Measurements from ENCODE around the gene IFNA2.
"Not testable (repeated sequence)": the region's sequence is repeated elsewhere in the genome, so short reads cannot be mapped to it uniquely, and the experiment has no call there.

DNA sequence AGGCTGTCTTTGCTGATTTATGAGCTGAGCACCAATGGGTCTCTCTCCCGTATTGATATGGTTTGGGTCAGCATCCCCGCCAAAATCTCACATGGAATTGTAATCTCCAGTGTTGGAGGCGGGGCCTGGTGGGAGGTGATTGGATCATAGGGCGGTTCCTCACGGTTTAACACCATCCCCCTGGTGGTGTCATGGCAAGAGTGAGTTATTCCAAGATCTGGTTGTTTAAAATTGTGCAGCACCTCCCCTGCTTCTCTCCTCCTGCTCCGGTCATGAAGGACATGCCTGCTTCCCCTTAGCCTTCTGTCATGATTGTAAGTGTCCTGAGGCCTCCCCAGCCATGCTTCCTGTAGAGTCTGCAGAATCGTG, 49.8 kb upstream of the IFNA2 start:
- TF ChIP-seq, protein P1, sequence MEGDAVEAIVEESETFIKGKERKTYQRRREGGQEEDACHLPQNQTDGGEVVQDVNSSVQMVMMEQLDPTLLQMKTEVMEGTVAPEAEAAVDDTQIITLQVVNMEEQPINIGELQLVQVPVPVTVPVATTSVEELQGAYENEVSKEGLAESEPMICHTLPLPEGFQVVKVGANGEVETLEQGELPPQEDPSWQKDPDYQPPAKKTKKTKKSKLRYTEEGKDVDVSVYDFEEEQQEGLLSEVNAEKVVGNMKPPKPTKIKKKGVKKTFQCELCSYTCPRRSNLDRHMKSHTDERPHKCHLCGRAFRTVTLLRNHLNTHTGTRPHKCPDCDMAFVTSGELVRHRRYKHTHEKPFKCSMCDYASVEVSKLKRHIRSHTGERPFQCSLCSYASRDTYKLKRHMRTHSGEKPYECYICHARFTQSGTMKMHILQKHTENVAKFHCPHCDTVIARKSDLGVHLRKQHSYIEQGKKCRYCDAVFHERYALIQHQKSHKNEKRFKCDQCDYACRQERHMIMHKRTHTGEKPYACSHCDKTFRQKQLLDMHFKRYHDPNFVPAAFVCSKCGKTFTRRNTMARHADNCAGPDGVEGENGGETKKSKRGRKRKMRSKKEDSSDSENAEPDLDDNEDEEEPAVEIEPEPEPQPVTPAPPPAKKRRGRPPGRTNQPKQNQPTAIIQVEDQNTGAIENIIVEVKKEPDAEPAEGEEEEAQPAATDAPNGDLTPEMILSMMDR (IDR thresholded peaks at IDR 0.05), result not testable (repeated sequence)
- TF ChIP-seq EP300, POLR2A, POLR2AphosphoS5 (IDR thresholded peaks at IDR 0.05): not testable (repeated sequence)

Measured in upper lobe of left lung (tissue), 4 donors.